ENCODE results near the gene CFAP73.

DNA sequence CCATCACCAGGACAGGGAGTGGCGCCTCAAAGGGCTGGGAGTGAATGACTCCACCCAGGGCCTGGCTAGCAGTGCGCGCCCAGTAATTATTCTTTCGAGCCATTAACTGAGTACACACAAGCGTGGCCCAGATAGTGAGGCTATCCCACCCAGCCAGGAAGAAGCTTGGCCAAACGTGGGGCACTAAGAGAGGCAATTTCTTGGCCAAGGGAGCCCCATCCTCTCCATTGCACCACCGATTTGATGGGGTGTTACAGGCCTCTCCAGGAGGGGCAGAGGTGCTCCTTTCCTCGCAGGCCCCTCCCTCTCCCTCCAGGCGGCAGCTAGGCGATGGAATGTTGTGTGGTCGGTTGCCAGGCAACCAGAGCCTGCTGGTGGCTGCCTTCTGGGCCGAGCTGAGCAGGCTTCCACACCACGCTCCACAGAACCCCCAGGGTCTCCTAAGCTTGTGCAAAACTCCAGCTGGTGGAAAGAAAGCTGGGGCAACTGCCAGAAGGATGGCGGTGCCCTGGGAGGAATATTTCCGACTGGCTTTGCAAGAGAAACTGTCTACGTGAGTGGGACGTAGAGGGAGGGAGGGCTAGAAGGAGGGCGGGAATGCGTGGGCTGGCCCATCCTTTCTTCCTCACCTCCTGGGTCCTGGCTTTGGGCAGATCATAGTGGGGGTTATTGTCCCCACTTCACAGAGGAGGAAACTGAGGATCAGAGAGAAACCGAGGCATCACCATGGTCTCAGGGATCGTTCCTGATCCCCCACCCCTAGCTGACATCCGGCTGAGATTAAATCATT is at the start of gene CFAP73:
- TF ChIP-seq, protein P1, sequence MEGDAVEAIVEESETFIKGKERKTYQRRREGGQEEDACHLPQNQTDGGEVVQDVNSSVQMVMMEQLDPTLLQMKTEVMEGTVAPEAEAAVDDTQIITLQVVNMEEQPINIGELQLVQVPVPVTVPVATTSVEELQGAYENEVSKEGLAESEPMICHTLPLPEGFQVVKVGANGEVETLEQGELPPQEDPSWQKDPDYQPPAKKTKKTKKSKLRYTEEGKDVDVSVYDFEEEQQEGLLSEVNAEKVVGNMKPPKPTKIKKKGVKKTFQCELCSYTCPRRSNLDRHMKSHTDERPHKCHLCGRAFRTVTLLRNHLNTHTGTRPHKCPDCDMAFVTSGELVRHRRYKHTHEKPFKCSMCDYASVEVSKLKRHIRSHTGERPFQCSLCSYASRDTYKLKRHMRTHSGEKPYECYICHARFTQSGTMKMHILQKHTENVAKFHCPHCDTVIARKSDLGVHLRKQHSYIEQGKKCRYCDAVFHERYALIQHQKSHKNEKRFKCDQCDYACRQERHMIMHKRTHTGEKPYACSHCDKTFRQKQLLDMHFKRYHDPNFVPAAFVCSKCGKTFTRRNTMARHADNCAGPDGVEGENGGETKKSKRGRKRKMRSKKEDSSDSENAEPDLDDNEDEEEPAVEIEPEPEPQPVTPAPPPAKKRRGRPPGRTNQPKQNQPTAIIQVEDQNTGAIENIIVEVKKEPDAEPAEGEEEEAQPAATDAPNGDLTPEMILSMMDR (IDR thresholded peaks at IDR 0.05 in 2 of 3, conservative IDR thresholded peaks at IDR 0.05 in 1 of 3; ENCODE audit: borderline replicate concordance in 1 of 3, insufficient read depth in 1 of 3, low read depth in 2 of 3, low read length in 2 of 3) = no peak; a peak in 1 of 6 replicates
- no peak for TF ChIP-seq EZH2 (IDR thresholded peaks at IDR 0.05)
- TF ChIP-seq EGR1 (IDR thresholded peaks at IDR 0.05; ENCODE audit: low read depth) = no peak
- no peak for TF ChIP-seq JUND (IDR thresholded peaks at IDR 0.05)
- no peak for TF ChIP-seq RAD21 (IDR thresholded peaks at IDR 0.05; ENCODE audit: low read depth)
- no peak for TF ChIP-seq POLR2A (IDR thresholded peaks at IDR 0.05; ENCODE audit: borderline replicate concordance, extremely low read depth, insufficient read depth, insufficient read length)
- TF ChIP-seq, protein P2, sequence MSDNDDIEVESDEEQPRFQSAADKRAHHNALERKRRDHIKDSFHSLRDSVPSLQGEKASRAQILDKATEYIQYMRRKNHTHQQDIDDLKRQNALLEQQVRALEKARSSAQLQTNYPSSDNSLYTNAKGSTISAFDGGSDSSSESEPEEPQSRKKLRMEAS (IDR thresholded peaks at IDR 0.05) = no peak
- TF ChIP-seq, protein P3, sequence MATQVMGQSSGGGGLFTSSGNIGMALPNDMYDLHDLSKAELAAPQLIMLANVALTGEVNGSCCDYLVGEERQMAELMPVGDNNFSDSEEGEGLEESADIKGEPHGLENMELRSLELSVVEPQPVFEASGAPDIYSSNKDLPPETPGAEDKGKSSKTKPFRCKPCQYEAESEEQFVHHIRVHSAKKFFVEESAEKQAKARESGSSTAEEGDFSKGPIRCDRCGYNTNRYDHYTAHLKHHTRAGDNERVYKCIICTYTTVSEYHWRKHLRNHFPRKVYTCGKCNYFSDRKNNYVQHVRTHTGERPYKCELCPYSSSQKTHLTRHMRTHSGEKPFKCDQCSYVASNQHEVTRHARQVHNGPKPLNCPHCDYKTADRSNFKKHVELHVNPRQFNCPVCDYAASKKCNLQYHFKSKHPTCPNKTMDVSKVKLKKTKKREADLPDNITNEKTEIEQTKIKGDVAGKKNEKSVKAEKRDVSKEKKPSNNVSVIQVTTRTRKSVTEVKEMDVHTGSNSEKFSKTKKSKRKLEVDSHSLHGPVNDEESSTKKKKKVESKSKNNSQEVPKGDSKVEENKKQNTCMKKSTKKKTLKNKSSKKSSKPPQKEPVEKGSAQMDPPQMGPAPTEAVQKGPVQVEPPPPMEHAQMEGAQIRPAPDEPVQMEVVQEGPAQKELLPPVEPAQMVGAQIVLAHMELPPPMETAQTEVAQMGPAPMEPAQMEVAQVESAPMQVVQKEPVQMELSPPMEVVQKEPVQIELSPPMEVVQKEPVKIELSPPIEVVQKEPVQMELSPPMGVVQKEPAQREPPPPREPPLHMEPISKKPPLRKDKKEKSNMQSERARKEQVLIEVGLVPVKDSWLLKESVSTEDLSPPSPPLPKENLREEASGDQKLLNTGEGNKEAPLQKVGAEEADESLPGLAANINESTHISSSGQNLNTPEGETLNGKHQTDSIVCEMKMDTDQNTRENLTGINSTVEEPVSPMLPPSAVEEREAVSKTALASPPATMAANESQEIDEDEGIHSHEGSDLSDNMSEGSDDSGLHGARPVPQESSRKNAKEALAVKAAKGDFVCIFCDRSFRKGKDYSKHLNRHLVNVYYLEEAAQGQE (IDR thresholded peaks at IDR 0.05; ENCODE audit: low read depth) = no peak
- TF ChIP-seq EZH2phosphoT487 (IDR thresholded peaks at IDR 0.05; ENCODE audit: borderline replicate concordance) = no peak
- TF ChIP-seq SIN3A (IDR thresholded peaks at IDR 0.05; ENCODE audit: low read depth) = no peak
- no peak for TF ChIP-seq TCF7L2 (IDR thresholded peaks at IDR 0.05; ENCODE audit: borderline replicate concordance, extremely low read depth, insufficient read depth, insufficient read length)
- no peak for TF ChIP-seq ZNF274 (IDR thresholded peaks at IDR 0.05; ENCODE audit: low read depth, low read length)
- TF ChIP-seq SP1 (IDR thresholded peaks at IDR 0.05; ENCODE audit: low read depth) = no peak

All from HCT116 (cell line).